H1 (cell line): Measurements from ENCODE around the gene SERINC5. TPM values are rescaled to one million over a fixed set of nuclear protein-coding genes. Genes with fewer than 3 reads are reported as not detected.

ENCODE experiments used
- CTCF ChIA-PET: fragments of 300-600 bp; sonication (Branson Sonifier 250); formaldehyde crosslinking; loops from one replicate; lab custom pipeline; 2021; ENCODE audit not compliant: partially characterized antibody; lab: Charles Lee
- POLR2A ChIA-PET: fragments of 300-600 bp; sonication (Branson Sonifier 250); formaldehyde crosslinking; loops from one replicate; lab custom pipeline; 2021; ENCODE audit warnings: inconsistent platforms; ENCODE audit not compliant: partially characterized antibody; lab: Charles Lee
- DNase-seq, 2 experiments: peaks; one replicate each; pipeline versions ENCODE4 v3.0.0 to v3.0.0-alpha.2; 2010 to 2022; ENCODE audit warnings: low spot score in 2 of 2, low read depth in 1 of 2, mixed read lengths in 1 of 2
- FAIRE-seq: peaks from 2 replicates; lab custom pipeline; 2011; peaks lifted over from hg19 to GRCh38; lab: Jason Lieb, UNC
- H2AFZ ChIP-seq: 2 replicates; pipeline ENCODE4 v1.8.1; 2012; ENCODE audit warnings: low read length, inconsistent platforms
- H2AK5ac ChIP-seq: 2 replicates; pipeline ENCODE4 v1.6.1; 2013; ENCODE audit warnings: low read depth, low read length
- H2BK120ac ChIP-seq: replicated peaks from 2 replicates; pipeline ENCODE3; 2013; ENCODE audit warnings: low read depth, low read length, inconsistent platforms
- H2BK12ac ChIP-seq: 2 replicates; pipeline ENCODE4 v1.6.1; 2013; ENCODE audit warnings: low read depth, low read length
- H2BK15ac ChIP-seq: 2 replicates; pipeline ENCODE4 v1.6.1; 2013; ENCODE audit warnings: low read length
- H2BK20ac ChIP-seq: 2 replicates; pipeline ENCODE4 v1.6.1; 2013; ENCODE audit warnings: low read length
- H2BK5ac ChIP-seq: 2 replicates; pipeline ENCODE4 v1.6.1; 2013; ENCODE audit warnings: low read depth, low read length
- H3K14ac ChIP-seq: 2 replicates; pipeline ENCODE4 v1.6.1; 2013; ENCODE audit warnings: inconsistent platforms; ENCODE audit not compliant: insufficient read length
- H3K18ac ChIP-seq: 2 replicates; pipeline ENCODE4 v1.6.1; 2013; ENCODE audit warnings: low read length; ENCODE audit errors: extremely low read depth
- H3K23ac ChIP-seq: 2 replicates; pipeline ENCODE4 v1.6.1; 2013; ENCODE audit warnings: inconsistent platforms; ENCODE audit not compliant: insufficient read length
- H3K23me2 ChIP-seq: 2 replicates; pipeline ENCODE4 v1.6.1; 2013; ENCODE audit warnings: low read depth, low read length
- H3K27ac ChIP-seq: 2 replicates; pipeline ENCODE4 v1.6.1; 2011; ENCODE audit warnings: low read depth, low read length, inconsistent platforms
- H3K27me3 ChIP-seq, 4 experiments: replicated peaks in 1 of 4; 1 replicate in 1 of 4; 2 replicates in 3 of 4; pipeline versions ENCODE4 v1.6.1 to v1.8.1; 2011 to 2013; ENCODE audit warnings: low read length in 3 of 4, mild to moderate bottlenecking in 3 of 4, inconsistent platforms in 2 of 4, mixed read lengths in 2 of 4, moderate library complexity in 1 of 4; ENCODE audit not compliant: control insufficient read depth in 3 of 4, insufficient read depth in 3 of 4; ENCODE audit errors: extremely low read depth in 1 of 4
- H3K36me3 ChIP-seq, 4 experiments: 2 replicates each; pipeline versions ENCODE4 v1.6.1 to v1.8.1; 2011 to 2013; ENCODE audit warnings: mild to moderate bottlenecking in 4 of 4, low read length in 3 of 4, moderate library complexity in 2 of 4, control low read depth in 1 of 4, inconsistent platforms in 1 of 4; ENCODE audit not compliant: insufficient read depth in 4 of 4, control insufficient read depth in 2 of 4
- H3K4ac ChIP-seq: replicated peaks from 2 replicates; pipeline ENCODE3; 2013; ENCODE audit warnings: low read length, low read depth, mixed read lengths, inconsistent platforms; ENCODE audit not compliant: insufficient read length
- H3K4me1 ChIP-seq, 4 experiments: replicated peaks in 1 of 4; 1 replicate in 1 of 4; 2 replicates in 3 of 4; pipeline versions ENCODE4 v1.6.1 to v1.8.1; 2011 to 2013; ENCODE audit warnings: low read length in 3 of 4, inconsistent platforms in 2 of 4, mixed read lengths in 1 of 4; ENCODE audit not compliant: insufficient read depth in 4 of 4, control insufficient read depth in 3 of 4
- H3K4me2 ChIP-seq, 2 experiments: 2 replicates each; pipeline versions ENCODE4 v1.6.1 to v1.8.1; 2011 to 2013; ENCODE audit warnings: low read depth in 2 of 2, low read length in 2 of 2, control low read depth in 1 of 2, inconsistent platforms in 1 of 2, mild to moderate bottlenecking in 1 of 2; ENCODE audit not compliant: insufficient read depth in 1 of 2
- H3K4me3 ChIP-seq, 4 experiments: fragments of 200-600, 300-600 bp in 1 of 4; sonication (generic), shearing (Covaris generic), sonication (Bioruptor Twin) in 1 of 4; 2 replicates each; pipeline versions ENCODE4 v1.5.1 to v1.8.1; 2011 to 2016; ENCODE audit warnings: low read length in 4 of 4, low read depth in 3 of 4, control low read depth in 2 of 4, inconsistent platforms in 2 of 4, mild to moderate bottlenecking in 2 of 4, mixed read lengths in 1 of 4, moderate library complexity in 1 of 4; ENCODE audit not compliant: insufficient read depth in 2 of 4; ENCODE audit errors: extremely low read depth in 1 of 4
- H3K56ac ChIP-seq: replicated peaks from 2 replicates; pipeline ENCODE3; 2013; ENCODE audit warnings: low read depth, mild to moderate bottlenecking, mixed read lengths, low read length, inconsistent platforms; ENCODE audit not compliant: insufficient read length
- H3K79me1 ChIP-seq: 2 replicates; pipeline ENCODE4 v1.6.1; 2013; ENCODE audit warnings: low read depth, low read length, control low read depth
- H3K79me2 ChIP-seq, 2 experiments: 2 replicates each; pipeline versions ENCODE4 v1.6.1 to v1.8.1; 2012 to 2013; ENCODE audit warnings: low read length in 2 of 2, mild to moderate bottlenecking in 2 of 2, inconsistent platforms in 1 of 2; ENCODE audit not compliant: insufficient read depth in 2 of 2, control insufficient read depth in 1 of 2
- H3K9ac ChIP-seq, 4 experiments: replicated peaks in 1 of 4; 1 replicate in 1 of 4; 2 replicates in 3 of 4; pipeline versions ENCODE4 v1.6.1 to v1.8.1; 2011 to 2013; ENCODE audit warnings: low read depth in 3 of 4, low read length in 3 of 4, control low read depth in 2 of 4, mild to moderate bottlenecking in 2 of 4, moderate library complexity in 2 of 4, inconsistent platforms in 1 of 4; ENCODE audit errors: extremely low read depth in 1 of 4
- H3K9me3 ChIP-seq, 2 experiments: 2 replicates each; pipeline versions ENCODE4 v1.6.1 to v1.8.1; 2012 to 2013; ENCODE audit warnings: mild to moderate bottlenecking in 2 of 2, moderate library complexity in 2 of 2, control low read depth in 1 of 2, inconsistent platforms in 1 of 2, low read depth in 1 of 2, low read length in 1 of 2, mixed read lengths in 1 of 2; ENCODE audit not compliant: insufficient read depth in 2 of 2
- H4K20me1 ChIP-seq, 2 experiments: replicated peaks in 1 of 2; 2 replicates each; pipeline versions ENCODE3 to v1.8.1; 2011 to 2013; ENCODE audit warnings: inconsistent platforms in 2 of 2, low read length in 2 of 2, mild to moderate bottlenecking in 1 of 2; ENCODE audit not compliant: insufficient read depth in 2 of 2, control insufficient read depth in 1 of 2
- H4K5ac ChIP-seq: 2 replicates; pipeline ENCODE4 v1.6.1; 2013; ENCODE audit warnings: low read length, low read depth, mixed read lengths, inconsistent platforms; ENCODE audit not compliant: insufficient read length
- H4K8ac ChIP-seq: 2 replicates; pipeline ENCODE4 v1.8.0; 2013; ENCODE audit warnings: mild to moderate bottlenecking, moderate library complexity, low read length, inconsistent platforms; ENCODE audit not compliant: insufficient read depth; ENCODE audit errors: extremely low read depth
- H4K91ac ChIP-seq: replicated peaks from 2 replicates; pipeline ENCODE3; 2013; ENCODE audit warnings: low read length, mixed read lengths, inconsistent platforms; ENCODE audit not compliant: insufficient read length
- EGR1 ChIP-seq: IDR thresholded peaks from 2 replicates; pipeline ENCODE4 v1.6.1; 2011; ENCODE audit warnings: low read depth, low read length, borderline replicate concordance
- KDM5A ChIP-seq: fragments of 200-600 bp; IDR thresholded peaks from 2 replicates; pipeline ENCODE4 v1.7.1; 2012; ENCODE audit warnings: mild to moderate bottlenecking, low read length, inconsistent platforms, mixed read lengths
- POLR2A ChIP-seq, 2 experiments: IDR thresholded peaks; 1 replicate in 1 of 2; 2 replicates in 1 of 2; pipeline ENCODE4 v1.6.1; 2011; ENCODE audit warnings: low read depth in 2 of 2, low read length in 2 of 2, mild to moderate bottlenecking in 2 of 2; ENCODE audit errors: control extremely low read depth in 1 of 2
- SIRT6 ChIP-seq: IDR thresholded peaks from one replicate; pipeline ENCODE4 v1.7.1; 2012; ENCODE audit warnings: low read length, inconsistent platforms
- YY1 ChIP-seq: IDR thresholded peaks from 2 replicates; pipeline ENCODE4 v1.6.1; 2011; ENCODE audit warnings: low read depth, mild to moderate bottlenecking, low read length
- WGBS, 2 experiments: shearing (Covaris generic) in 1 of 2; methylation state at CpG; one replicate each; pipeline versions ENCODE4 v1.1.6 to v1.1.7; 2013 to 2015; ENCODE audit warnings: low lambda C conversion rate in 2 of 2, mixed read lengths in 2 of 2, inconsistent platforms in 1 of 2, low coverage in 1 of 2, missing lambda C conversion rate in 1 of 2; ENCODE audit not compliant: insufficient replicate concordance in 2 of 2, insufficient coverage in 1 of 2, insufficient read length in 1 of 2; ENCODE audit errors: extremely low coverage in 1 of 2, missing lambda C conversion rate in 1 of 2; 5-methylcytosine and 5-hydroxymethylcytosine counted together
- polyA plus RNA-seq, 7 experiments: library from polyadenylated mRNA; depleted of rRNA in 3 of 7; stranded (reverse) in 5 of 7; unstranded in 2 of 7; fragments of >200 nt in 5 of 7; fragments of 200-250 nt in 2 of 7; gene quantifications; 1 replicate in 5 of 7; 2 replicates in 1 of 7; 4 replicates in 1 of 7; pipeline versions ENCODE4 v1.2.1 to v1.2.3, GENCODE V29; 2011 to 2013; ENCODE audit warnings: missing spikeins in 2 of 7, mixed read lengths in 2 of 7
- total RNA-seq: library from RNA; stranded (reverse); fragmentation: NEBNext Ultra II Directional; extraction: Animal tissue kit (Norgen Biotek cat#: 25700); gene quantifications from 2 replicates; pipeline ENCODE4 v1.2.1, GENCODE V29; 2021
- TF ChIP-seq, protein P1 (sequence below): IDR thresholded peaks from 2 replicates; pipeline ENCODE4 v1.6.1; 2011; ENCODE audit warnings: low read length, improper control_type of control experiment

SERINC5 gene
- total and polyA plus RNA-seq, 2 of the 8 experiments (the other 6 are each of a cell fraction or from before 2014, with no cell fraction given): 32.2 to 149 TPM

GRCh38 chr5:80268916-80269315, 13.1 kb upstream of the SERINC5 start:
- no peak overlapping the region; the same call in 1 of the 2 replicates for H3K18ac ChIP-seq
- H3K4me1 ChIP-seq: 0 out of 7 replicates have a peak, but pooled peaks cover 0 to 4% (median 0%) of the 10 kb centered on the region in 4 experiments
- TF ChIP-seq SIRT6 (no peak), KDM5A (no peak), EGR1 (no peak), YY1 (no peak), POLR2A (IDR thresholded peaks at IDR 0.05; ENCODE audit: control extremely low read depth in 1 of 2, low read depth in 2 of 2, low read length in 2 of 2) (no peak)
- TF ChIP-seq, protein P1, sequence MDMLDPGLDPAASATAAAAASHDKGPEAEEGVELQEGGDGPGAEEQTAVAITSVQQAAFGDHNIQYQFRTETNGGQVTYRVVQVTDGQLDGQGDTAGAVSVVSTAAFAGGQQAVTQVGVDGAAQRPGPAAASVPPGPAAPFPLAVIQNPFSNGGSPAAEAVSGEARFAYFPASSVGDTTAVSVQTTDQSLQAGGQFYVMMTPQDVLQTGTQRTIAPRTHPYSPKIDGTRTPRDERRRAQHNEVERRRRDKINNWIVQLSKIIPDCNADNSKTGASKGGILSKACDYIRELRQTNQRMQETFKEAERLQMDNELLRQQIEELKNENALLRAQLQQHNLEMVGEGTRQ: no peak
- TF ChIP-seq, all 59 proteins: peak for 0
- H3K36me3 ChIP-seq: no peaks in the 10 kb centered on the region
- no peak overlapping the region for H3K23ac ChIP-seq
- no peak overlapping the region for H3K9ac ChIP-seq
- H4K5ac ChIP-seq: no peak overlapping the region
- no peak overlapping the region for H2BK15ac ChIP-seq
- H3K79me2 ChIP-seq: no peaks in the 10 kb centered on the region
- POLR2A ChIA-PET: interaction anchor here (0.6 to 5.2 kb wide), 7 partner anchors 9 to 138 kb away, joined by 3 to 45 read pairs (median 3); partner anchors contain the start of gene SERINC5
- no peaks in the 10 kb centered on the region for H3K23me2 ChIP-seq
- H3K56ac ChIP-seq: no peak overlapping the region
- H2BK12ac ChIP-seq: no peak overlapping the region
- H3K4ac ChIP-seq: no peak overlapping the region
- H2AFZ ChIP-seq: no peak overlapping the region
- CTCF ChIA-PET: interaction anchor here (0.7 to 1.7 kb wide), 3 partner anchors 39 to 384 kb away, joined by 3 read pairs; no protein-coding TSS in a partner anchor
- H4K91ac ChIP-seq: no peak overlapping the region
- H2BK20ac ChIP-seq: no peak overlapping the region
- H3K79me1 ChIP-seq: no peaks in the 10 kb centered on the region
- H2AK5ac ChIP-seq: no peak overlapping the region
- 82% methylated on average over 5 of the region's 5 CpGs; no CpG with 5 or more reads in 1 of the 2 experiments for WGBS, 2 experiments
- H4K20me1 ChIP-seq: no peaks in the 10 kb centered on the region
- H3K14ac ChIP-seq: no peak overlapping the region
- H3K4me2 ChIP-seq: no peak overlapping the region
- H4K8ac ChIP-seq: no peak overlapping the region
- H2BK120ac ChIP-seq: no peak overlapping the region
- H3K27ac ChIP-seq: no peak overlapping the region
- no peaks in the 10 kb centered on the region for H3K27me3 ChIP-seq
- FAIRE-seq (peak; percentile 13), DNase-seq (no peak)
- no peak overlapping the region for H2BK5ac ChIP-seq
- no peaks in the 10 kb centered on the region for H3K9me3 ChIP-seq
- H3K4me3 ChIP-seq: no peak overlapping the region
